GM18951 (cell line): ENCODE results near the gene MAN1A2.

Source experiments
- POLR2A ChIP-seq: IDR thresholded peaks from 4 replicates; pipeline ENCODE4 v1.6.1; 2011; ENCODE audit warnings: mild to moderate bottlenecking; ENCODE audit not compliant: insufficient read length, insufficient read depth; ENCODE audit errors: extremely low read depth
- in situ Hi-C: fragments of 300-500 bp; cut with MboI; formaldehyde crosslinking; loops from one replicate; pipeline ENCODE4 v1.12.0; 2022; ENCODE audit warnings: low sequenced_read_pairs, mixed read lengths, inconsistent platforms; ENCODE audit not compliant: unreplicated experiment

MAN1A2 gene

GRCh38 chr1:117565745-117566455 lies 198.7 kb downstream of the MAN1A2 start:
- in situ Hi-C loops, result no loop called here
- TF ChIP-seq POLR2A, result no peak

GRCh38 chr1:117566556-117566955 lies 199.3 kb downstream of the MAN1A2 start:
- TF ChIP-seq POLR2A, result no peak
- in situ Hi-C loops, result no loop called here

- TF ChIP-seq POLR2A, result no peak
- in situ Hi-C loops, result no loop called here
These were observed 200.2 kb downstream of the MAN1A2 start for GRCh38 chr1:117567435-117567834.

GRCh38 chr1:117567976-117568375 lies 200.7 kb downstream of the MAN1A2 start:
- no peak for TF ChIP-seq POLR2A

GRCh38 chr1:117568999-117569398 lies 201.8 kb downstream of the MAN1A2 start:
- in situ Hi-C loops, result no loop called here
- TF ChIP-seq POLR2A, result no peak

More at GRCh38 chr1:117567976-117568375, 200.7 kb downstream of the MAN1A2 start:
- in situ Hi-C loops, result no loop called here

GRCh38 chr1:117569856-117570255 lies 202.6 kb downstream of the MAN1A2 start:
- TF ChIP-seq POLR2A, result no peak
- in situ Hi-C loops, result no loop called here

GRCh38 chr1:117570988-117571409 lies 203.8 kb downstream of the MAN1A2 start:
- in situ Hi-C loops, result no loop called here

GRCh38 chr1:117571496-117571895 lies 204.2 kb downstream of the MAN1A2 start:
- in situ Hi-C loops, result no loop called here
- TF ChIP-seq POLR2A, result no peak

More at GRCh38 chr1:117570988-117571409, 203.8 kb downstream of the MAN1A2 start:
- no peak for TF ChIP-seq POLR2A

- no peak for TF ChIP-seq POLR2A
- in situ Hi-C loops, result no loop called here
These were observed 205.3 kb downstream of the MAN1A2 start for GRCh38 chr1:117572546-117572945.

- in situ Hi-C loops, result no loop called here
- no peak for TF ChIP-seq POLR2A
These were observed 206.3 kb downstream of the MAN1A2 start for GRCh38 chr1:117573386-117574023.

- TF ChIP-seq POLR2A, result no peak
- in situ Hi-C loops, result no loop called here
These were observed 207.0 kb downstream of the MAN1A2 start for GRCh38 chr1:117574161-117574835.

GRCh38 chr1:117575586-117576225 lies 208.5 kb downstream of the MAN1A2 start:
- in situ Hi-C loops, result no loop called here
- TF ChIP-seq POLR2A, result no peak

GRCh38 chr1:117576236-117576635 lies 209.0 kb downstream of the MAN1A2 start:
- in situ Hi-C loops, result no loop called here

More at GRCh38 chr1:117576236-117576635, 209.0 kb downstream of the MAN1A2 start:
- no peak for TF ChIP-seq POLR2A
